Breast epithelium (tissue), 4 donors: ENCODE measurements around the gene ZNF470. TPM values are rescaled to one million over a fixed set of nuclear protein-coding genes. Genes with fewer than 3 reads are reported as not detected.

Experiments
- DNase-seq, 2 donors: peaks; one replicate each; pipeline ENCODE4 v3.0.0-alpha.2; 2019; ENCODE audit warnings: low spot score in 2 of 2
- H3K27ac ChIP-seq, 2 donors: fragments of 200-600 bp; sonication (generic) in 1 of 2; one replicate each; pipeline ENCODE4 v1.5.1; 2016 to 2019; ENCODE audit warnings: mild to moderate bottlenecking in 1 of 2
- H3K27me3 ChIP-seq, 2 donors: fragments of 200-600 bp; sonication (generic) in 1 of 2; one replicate each; pipeline versions ENCODE4 v1.5.1 to v1.6.0; 2017 to 2019; ENCODE audit warnings: control low read depth in 1 of 2, mild to moderate bottlenecking in 1 of 2
- H3K36me3 ChIP-seq: fragments of 200-600 bp; one replicate; pipeline ENCODE4 v1.5.1; 2019
- H3K4me1 ChIP-seq, 2 donors: fragments of 200-600 bp; sonication (generic); one replicate each; pipeline ENCODE4 v1.5.1; 2016 to 2019; ENCODE audit warnings: control low read depth in 1 of 2
- H3K4me3 ChIP-seq, 3 donors: fragments of 200-600 bp; sonication (generic); 1 replicate in 2 of 3; 2 replicates in 1 of 3; pipeline ENCODE4 v1.5.1; 2016 to 2019; ENCODE audit warnings: mild to moderate bottlenecking in 3 of 3, moderate library complexity in 2 of 3
- H3K9me3 ChIP-seq, 2 donors: fragments of 200-600 bp; sonication (generic) in 1 of 2; one replicate each; pipeline ENCODE4 v1.5.1; 2016 to 2019; ENCODE audit warnings: control low read depth in 1 of 2
- POLR2A ChIP-seq: fragments of 450-650 bp; IDR thresholded peaks from one replicate; pipeline ENCODE4 v1.6.1; 2016; ENCODE audit warnings: antibody characterized with exemption, mild to moderate bottlenecking, moderate library complexity
- POLR2AphosphoS5 ChIP-seq, 3 donors: sonication (generic); formaldehyde crosslinking; IDR thresholded peaks; one replicate each; pipeline ENCODE4 v1.6.1; 2017; ENCODE audit warnings: antibody characterized with exemption in 3 of 3
- intact Hi-C: fragments of 100-400 bp; cut with DNase I; formaldehyde crosslinking; loops from one replicate; pipeline ENCODE4 v1.15.1; 2023; ENCODE audit warnings: low total_unique reads
- total RNA-seq, 3 donors: library from RNA; depleted of rRNA; stranded (reverse); fragments of >200 nt; gene quantifications; one replicate each; pipeline ENCODE4 v1.1.0, GENCODE V29; 2016
- TF ChIP-seq, protein P1 (sequence below), 3 donors: fragments of 450-650 bp; IDR thresholded peaks; one replicate each; pipeline ENCODE4 v1.5.1; 2016 to 2017; ENCODE audit warnings: antibody characterized with exemption in 3 of 3, mild to moderate bottlenecking in 3 of 3, moderate library complexity in 3 of 3

ZNF470 gene
- total RNA-seq, 3 donors from 2014 or later = 2.9 to 4.1 (median 3.4) TPM

DNA sequence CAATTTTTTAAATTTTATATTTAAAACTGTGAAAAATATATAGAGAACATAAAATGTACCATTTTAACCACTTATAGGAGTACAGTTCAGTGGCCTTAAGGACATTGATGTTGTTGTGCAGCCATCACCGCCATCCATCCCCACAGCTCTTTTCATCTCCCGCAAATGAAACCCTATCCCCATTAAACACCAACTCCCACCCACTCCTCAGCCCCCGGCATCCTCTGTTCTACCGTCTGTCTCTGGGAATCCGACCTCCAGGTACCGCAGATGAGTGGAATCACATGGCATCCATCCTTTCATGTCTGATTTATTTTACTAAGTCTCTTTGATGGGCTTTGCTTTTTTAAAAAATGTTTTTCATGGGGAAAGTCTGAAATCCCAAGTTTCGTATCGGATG, 51.9 kb downstream of the ZNF470 start:
- Histone ChIP-seq H3K27me3 (no peaks in the 10 kb centered on the region), H3K27ac (no peak overlapping the region), H3K9me3 (peaks cover 39 to 82% of the 10 kb centered on the region in 2 donors), H3K4me3 (no peak overlapping the region), H3K4me1 (no peaks in the 10 kb centered on the region), H3K36me3 (peaks cover 6% of the 10 kb centered on the region)
- intact Hi-C loops = no loop called here
- TF ChIP-seq, protein P1, sequence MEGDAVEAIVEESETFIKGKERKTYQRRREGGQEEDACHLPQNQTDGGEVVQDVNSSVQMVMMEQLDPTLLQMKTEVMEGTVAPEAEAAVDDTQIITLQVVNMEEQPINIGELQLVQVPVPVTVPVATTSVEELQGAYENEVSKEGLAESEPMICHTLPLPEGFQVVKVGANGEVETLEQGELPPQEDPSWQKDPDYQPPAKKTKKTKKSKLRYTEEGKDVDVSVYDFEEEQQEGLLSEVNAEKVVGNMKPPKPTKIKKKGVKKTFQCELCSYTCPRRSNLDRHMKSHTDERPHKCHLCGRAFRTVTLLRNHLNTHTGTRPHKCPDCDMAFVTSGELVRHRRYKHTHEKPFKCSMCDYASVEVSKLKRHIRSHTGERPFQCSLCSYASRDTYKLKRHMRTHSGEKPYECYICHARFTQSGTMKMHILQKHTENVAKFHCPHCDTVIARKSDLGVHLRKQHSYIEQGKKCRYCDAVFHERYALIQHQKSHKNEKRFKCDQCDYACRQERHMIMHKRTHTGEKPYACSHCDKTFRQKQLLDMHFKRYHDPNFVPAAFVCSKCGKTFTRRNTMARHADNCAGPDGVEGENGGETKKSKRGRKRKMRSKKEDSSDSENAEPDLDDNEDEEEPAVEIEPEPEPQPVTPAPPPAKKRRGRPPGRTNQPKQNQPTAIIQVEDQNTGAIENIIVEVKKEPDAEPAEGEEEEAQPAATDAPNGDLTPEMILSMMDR (IDR thresholded peaks at IDR 0.05) = no peak
- TF ChIP-seq POLR2AphosphoS5 (IDR thresholded peaks at IDR 0.05) (no peak), POLR2A (no peak)
- no peak for DNase-seq

DNA sequence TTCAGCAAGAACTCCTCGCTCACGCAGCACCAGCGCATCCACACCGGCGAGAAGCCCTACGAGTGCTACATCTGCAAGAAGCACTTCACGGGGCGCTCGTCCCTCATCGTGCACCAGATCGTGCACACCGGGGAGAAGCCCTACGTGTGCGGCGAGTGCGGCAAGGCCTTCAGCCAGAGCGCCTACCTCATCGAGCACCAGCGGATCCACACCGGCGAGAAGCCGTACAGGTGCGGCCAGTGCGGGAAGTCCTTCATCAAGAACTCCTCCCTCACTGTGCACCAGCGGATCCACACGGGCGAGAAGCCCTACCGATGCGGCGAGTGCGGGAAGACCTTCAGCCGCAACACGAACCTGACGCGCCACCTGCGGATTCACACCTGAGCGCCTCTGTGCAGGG, 55.1 kb downstream of the ZNF470 start:
- H3K4me1 ChIP-seq = no peaks in the 10 kb centered on the region
- H3K27ac ChIP-seq = no peak overlapping the region
- DNase-seq = no peak
- no peak overlapping the region for H3K4me3 ChIP-seq
- no peak for TF ChIP-seq POLR2AphosphoS5 (IDR thresholded peaks at IDR 0.05)
- TF ChIP-seq POLR2A = no peak
- no peaks in the 10 kb centered on the region for H3K27me3 ChIP-seq
- H3K9me3 ChIP-seq = peaks cover 27 to 99% of the 10 kb centered on the region in 2 donors
- H3K36me3 ChIP-seq = peaks cover 6% of the 10 kb centered on the region
- intact Hi-C loops = no loop called here

DNA sequence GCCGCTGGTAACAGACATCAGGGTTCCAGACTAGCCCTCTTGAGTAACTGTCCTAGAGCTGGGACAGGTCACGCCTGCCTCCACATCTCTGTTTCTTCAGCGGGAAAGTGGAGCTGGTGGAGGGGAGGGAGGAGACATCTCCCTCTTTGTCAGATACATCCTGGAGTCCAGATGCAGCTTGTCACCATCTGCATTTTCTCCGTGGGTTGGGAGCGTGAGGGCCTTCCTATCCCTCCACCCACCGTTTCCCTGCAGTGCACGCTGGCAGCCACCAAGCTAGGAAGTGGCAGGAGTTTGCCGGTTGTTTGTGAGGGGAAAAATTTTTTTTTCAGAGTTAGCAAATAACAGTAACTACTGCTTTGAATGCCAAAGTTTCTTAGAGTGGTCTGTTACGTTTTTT, 55.7 kb downstream of the ZNF470 start:
- Histone ChIP-seq H3K27ac (no peak overlapping the region), H3K9me3 (peaks cover 27 to 99% of the 10 kb centered on the region in 2 donors), H3K4me3 (no peak overlapping the region), H3K36me3 (peaks cover 6% of the 10 kb centered on the region), H3K4me1 (no peaks in the 10 kb centered on the region), H3K27me3 (no peaks in the 10 kb centered on the region)
- intact Hi-C loops = no loop called here
- TF ChIP-seq, protein P1 (IDR thresholded peaks at IDR 0.05) = no peak
- TF ChIP-seq POLR2A (no peak), POLR2AphosphoS5 (IDR thresholded peaks at IDR 0.05) (no peak)
- DNase-seq = no peak

DNA sequence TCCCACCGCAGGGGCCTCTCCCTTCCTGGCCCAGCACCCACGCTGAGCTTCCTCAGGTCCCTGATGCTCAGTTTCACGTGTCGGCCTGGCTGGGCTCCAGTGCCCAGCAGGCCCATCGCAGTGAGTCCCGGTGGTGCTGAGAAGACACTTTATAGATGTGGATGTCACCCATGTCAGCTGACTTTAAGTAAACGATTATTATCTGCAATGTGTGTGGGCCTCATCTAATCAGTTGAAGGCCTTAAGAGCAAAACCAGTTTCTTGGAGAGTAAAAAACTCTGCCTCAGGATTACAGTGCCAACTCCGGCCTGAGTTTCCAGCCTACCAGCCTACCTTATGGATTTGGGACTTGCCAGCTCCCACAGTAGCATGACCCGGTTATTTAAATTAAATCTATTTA, 58.4 kb downstream of the ZNF470 start:
- H3K27ac ChIP-seq = no peak overlapping the region
- DNase-seq = no peak
- intact Hi-C loops = no loop called here
- H3K4me3 ChIP-seq = no peak overlapping the region
- H3K4me1 ChIP-seq = no peaks in the 10 kb centered on the region
- peaks cover 6% of the 10 kb centered on the region for H3K36me3 ChIP-seq
- peaks cover 32 to 94% of the 10 kb centered on the region in 2 donors for H3K9me3 ChIP-seq
- TF ChIP-seq POLR2A (no peak), POLR2AphosphoS5 (IDR thresholded peaks at IDR 0.05) (no peak)
- H3K27me3 ChIP-seq = no peaks in the 10 kb centered on the region

DNA sequence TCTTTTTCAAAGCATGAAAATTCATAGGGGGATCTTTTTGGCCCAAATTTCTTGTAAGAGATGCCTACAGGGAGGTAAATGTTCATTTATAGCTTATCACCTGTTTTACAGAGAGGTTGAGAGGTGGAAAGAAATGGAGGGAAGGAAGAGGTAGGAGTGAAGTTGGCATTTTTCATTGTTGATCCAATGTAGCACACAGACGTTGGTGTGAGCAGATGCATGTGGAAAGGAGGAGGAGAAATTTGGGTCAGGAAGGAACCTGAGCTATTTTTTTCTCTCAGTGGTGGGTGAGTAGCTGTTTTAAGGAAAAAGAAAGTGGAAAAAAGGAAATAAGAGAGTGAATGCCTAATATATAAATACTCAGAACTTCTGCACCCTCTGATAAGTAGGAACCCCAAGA, 65.8 kb downstream of the ZNF470 start:
- Histone ChIP-seq H3K4me1 (no peaks in the 10 kb centered on the region), H3K36me3 (no peaks in the 10 kb centered on the region), H3K9me3 (peaks cover 48 to 58% of the 10 kb centered on the region in 2 donors), H3K27ac (no peak overlapping the region), H3K4me3 (no peak overlapping the region), H3K27me3 (no peaks in the 10 kb centered on the region)
- intact Hi-C loops = loop anchor here (5.0 kb wide), 1 partner anchor 286 kb away; no protein-coding TSS in a partner anchor
- DNase-seq = no peak
- TF ChIP-seq, protein P1 (IDR thresholded peaks at IDR 0.05) = no peak
- no peak for TF ChIP-seq POLR2A
- no peak for TF ChIP-seq POLR2AphosphoS5 (IDR thresholded peaks at IDR 0.05)

DNA sequence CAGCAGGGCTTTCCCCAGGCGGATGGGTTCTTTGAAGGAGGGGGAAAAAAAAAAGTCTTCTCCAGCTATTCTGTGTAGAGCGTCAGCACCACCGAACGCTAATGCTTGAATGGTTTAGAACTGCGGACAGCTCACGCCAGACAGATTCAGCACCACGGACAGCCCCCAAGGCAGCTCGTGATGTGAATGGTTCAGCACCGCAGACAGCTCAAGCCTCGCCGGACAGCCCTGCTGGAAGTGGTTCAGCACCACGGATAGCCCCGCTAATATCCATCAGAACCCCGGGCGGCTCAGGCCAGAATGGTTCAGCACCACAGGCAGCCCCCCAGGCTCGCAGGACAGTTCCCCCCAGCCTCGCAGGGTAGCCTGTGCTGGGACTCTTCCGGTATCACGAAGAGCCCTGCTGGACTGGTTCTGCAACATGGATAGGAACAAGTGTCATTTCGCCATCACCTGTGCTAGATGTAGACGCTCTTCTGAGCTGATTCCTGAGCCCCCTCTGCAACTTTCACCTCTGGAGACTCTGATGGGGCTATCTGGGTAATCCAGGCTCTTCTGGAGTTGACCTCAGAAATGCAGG, 70.8 kb downstream of the ZNF470 start:
- H3K27me3 ChIP-seq = peaks cover 0 to 10% of the 10 kb centered on the region in 2 donors
- no peaks in the 10 kb centered on the region for H3K4me1 ChIP-seq
- H3K27ac ChIP-seq = no peak overlapping the region
- intact Hi-C loops = no loop called here
- peak; percentile 31 to 76 for DNase-seq
- H3K4me3 ChIP-seq = no peak overlapping the region
- H3K9me3 ChIP-seq = peaks cover 10 to 33% of the 10 kb centered on the region in 2 donors
- no peaks in the 10 kb centered on the region for H3K36me3 ChIP-seq
- TF ChIP-seq POLR2AphosphoS5 (IDR thresholded peaks at IDR 0.05) (peak in 1 of 3 donors; percentile 40), POLR2A (no peak)

Other genes starting within 250 kb of the ZNF470 start
- gene ZNF582, start 173.9 kb upstream of the ZNF470 start, total RNA-seq = 1 to 10 TPM; 4.3 to 9.5 (median 8.2) TPM
- gene ZNF583, start 163.1 kb upstream of the ZNF470 start, total RNA-seq = 1 to 10 TPM; 4.0 to 8.8 (median 5.2) TPM
- 1 to 10 TPM; 2.9 to 10.0 (median 6.2) TPM for gene ZNF667, start 90.1 kb upstream of the ZNF470 start, total RNA-seq
- gene ZNF471, start 59.6 kb upstream of the ZNF470 start, total RNA-seq = 10 to 100 TPM in 1 of 3 donors, 1 to 10 TPM in 2; 5.9 to 12.0 (median 8.2) TPM
- gene ZFP28, start 28.5 kb upstream of the ZNF470 start, total RNA-seq = 10 to 100 TPM; 12.3 to 13.0 (median 12.5) TPM
- gene ZNF71, start 27.8 kb downstream of the ZNF470 start, total RNA-seq = 1 to 10 TPM; 5.4 to 9.8 (median 8.9) TPM
- gene SMIM17, start 75.7 kb downstream of the ZNF470 start, total RNA-seq = under 1 TPM in 1 of 3 donors, not detected in 2; 0.33 TPM
- gene ZNF835, start 104.3 kb downstream of the ZNF470 start, total RNA-seq = 1 to 10 TPM; 3.6 to 8.0 (median 7.0) TPM